ENCODE data around the gene PLB1.
"Not testable (repeated sequence)": the region's sequence is repeated elsewhere in the genome, so short reads cannot be mapped to it uniquely, and the experiment has no call there.

PLB1 gene

DNA sequence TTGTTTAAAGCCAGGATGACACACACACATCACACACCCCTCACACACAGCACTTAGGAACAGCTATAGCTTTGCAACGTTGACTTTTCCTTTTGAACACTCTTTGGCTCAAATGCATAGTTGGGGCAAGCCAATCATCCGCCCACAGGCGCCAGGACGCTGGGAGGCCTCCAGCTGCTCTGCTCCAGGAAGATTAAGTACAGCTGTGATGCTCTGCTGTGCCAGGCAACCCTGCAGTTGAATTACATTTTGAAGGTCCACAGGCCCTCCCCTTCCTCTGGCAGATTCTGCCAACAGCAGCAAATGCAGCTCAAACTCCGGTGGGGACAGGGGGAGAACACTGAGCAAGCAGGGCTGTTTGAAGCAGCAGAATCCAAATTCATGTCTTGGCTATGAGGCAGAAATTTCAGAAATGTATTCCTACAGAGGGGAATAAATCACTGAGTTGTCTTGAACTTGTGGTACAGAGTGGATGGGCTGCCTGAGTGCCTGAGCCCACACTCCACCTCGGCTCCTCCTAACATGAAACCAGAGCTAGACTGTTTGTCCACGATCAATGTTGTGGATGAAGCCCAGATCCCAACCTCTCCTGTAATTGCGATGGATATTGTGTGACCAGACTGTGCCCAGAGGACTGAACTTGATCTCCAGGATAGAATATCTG is 169.3 kb downstream of the PLB1 start:
- DNase-seq (ENCODE audit: low read depth in 2 of 2, low spot score in 1 of 2): no peak

DNA sequence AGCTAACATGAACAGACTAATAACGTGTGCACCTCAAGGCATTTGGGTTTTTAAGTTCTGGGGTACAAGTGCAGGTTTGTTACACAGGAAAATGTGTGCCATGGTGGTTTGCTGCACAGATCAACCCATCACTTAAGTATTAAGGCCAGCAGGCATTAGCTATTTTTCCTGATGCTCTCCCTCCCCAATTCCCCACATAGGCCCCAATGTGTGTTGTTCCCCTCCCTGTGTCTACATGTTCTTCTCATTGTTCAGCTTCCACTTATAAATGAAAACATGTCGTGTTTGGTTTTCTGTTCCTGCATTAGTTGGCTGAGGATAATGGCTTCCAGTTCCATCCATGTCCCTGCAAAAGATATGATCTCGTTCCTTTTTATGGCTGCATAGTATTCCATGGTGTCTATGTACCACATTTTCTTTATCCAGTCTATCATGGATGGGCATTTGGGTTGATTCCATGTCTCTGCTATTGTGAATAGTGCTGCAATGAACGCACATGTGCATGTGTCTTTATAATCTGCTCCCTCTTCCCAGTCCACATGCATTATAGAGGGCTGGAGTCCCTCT is 170.0 kb downstream of the PLB1 start:
- DNase-seq (ENCODE audit: low read depth in 2 of 2, low spot score in 1 of 2): not testable (repeated sequence)

DNA sequence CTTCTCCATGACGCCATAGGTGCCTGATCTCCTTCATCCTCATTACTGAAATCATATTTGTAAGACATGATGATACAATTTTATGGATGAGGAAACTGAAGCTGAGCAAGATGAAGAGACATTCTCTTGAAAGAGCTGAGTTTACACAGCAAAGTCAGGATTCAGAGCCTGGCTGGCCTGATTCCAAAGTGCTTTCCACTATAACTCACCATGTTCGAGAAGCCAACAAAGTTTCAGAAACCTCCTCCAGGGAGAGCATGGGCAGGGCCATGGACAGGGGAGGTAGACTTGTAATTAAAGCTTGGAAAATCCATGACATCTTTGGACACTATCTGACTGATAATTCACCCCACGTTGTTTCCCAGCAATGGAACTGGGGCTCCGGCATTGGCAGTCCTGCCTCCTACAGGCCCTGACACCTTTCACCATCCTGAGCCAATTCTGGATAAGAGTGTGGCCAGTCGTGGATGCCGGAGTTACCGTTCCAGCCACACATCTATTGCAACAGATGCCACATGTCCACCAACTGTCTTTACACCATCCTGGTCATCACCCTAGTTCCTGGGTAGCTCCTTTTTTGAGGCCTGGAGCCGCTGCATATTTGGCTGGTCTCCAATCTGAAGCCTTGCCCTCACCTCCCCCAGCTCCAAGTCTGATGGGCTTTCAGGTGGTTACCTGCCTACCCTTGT is 170.8 kb downstream of the PLB1 start:
- no peak for DNase-seq (ENCODE audit: low read depth in 2 of 2, low spot score in 1 of 2)

DNA sequence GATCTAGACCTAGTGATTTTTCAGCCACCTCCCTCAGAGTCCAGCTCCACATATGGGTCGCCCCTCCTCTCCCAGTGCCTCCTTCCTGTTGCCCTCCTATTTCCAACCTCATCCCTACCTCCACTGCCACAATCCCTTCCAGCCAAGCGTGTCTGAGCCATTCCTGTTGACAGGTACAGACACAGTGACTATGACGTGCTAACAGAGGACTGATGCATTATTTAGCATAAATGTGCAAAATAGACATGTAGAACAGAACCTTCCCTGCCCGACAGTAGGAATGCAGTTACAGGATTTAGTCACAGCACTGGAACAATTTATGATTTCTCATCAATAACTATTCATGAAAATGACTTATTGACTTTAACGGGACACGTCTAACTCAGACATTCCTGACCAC is 171.4 kb downstream of the PLB1 start:
- DNase-seq (ENCODE audit: low read depth in 2 of 2, low spot score in 1 of 2): no peak

DNA sequence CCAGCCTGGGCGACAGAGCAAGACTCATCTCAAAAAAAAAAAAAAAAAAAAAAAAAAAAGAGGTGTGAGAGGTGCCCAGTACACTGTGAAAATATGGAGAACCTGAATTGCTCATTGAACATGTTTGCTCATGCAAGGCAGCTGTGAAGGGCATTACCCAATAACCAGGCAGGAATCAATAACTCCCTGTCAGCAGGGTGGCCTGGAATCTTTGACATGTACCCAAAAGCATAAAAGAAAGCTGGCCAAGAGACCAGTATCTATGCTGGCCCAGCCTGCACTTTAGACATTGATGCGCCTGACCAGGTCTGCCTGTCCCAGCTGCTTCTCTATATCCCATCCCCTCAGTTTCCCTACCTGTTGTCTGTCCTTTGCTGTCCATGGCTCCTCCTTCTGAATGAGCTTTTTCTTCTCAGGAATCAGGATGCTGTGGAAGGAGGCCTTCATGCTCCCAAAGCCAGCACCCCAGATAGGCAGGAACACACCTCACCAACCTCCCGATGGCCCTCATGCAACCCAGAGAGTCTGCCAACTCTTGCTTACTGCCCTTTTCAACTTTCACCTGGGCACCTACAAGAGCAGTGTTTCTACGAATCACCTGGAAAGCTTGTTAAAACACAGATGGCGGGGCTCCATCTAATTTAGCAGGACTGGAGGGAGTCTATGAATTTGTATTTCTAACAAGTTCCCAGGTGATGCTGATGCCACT is 172.4 kb downstream of the PLB1 start:
- DNase-seq (ENCODE audit: low read depth in 2 of 2, low spot score in 1 of 2): no peak

DNA sequence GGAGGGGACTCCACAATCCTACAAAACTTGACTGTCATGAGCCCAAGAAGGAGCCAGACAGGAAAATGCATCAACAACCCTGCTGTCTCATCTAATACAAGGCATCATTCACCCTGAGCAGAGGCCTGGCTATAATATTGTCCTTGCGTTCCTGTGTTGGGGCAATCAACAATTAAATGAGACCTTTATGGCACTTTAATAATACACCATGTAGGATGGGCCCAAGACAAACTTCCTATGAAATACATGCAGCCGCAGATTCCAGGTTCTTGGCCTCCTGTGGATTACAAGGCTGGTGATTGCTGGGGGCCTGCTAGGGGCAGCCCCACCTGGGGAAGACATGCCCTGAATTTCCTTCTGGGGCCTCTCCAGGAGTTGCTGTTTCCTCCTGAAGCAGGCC is 173.0 kb downstream of the PLB1 start:
- no peak for DNase-seq (ENCODE audit: low read depth in 2 of 2, low spot score in 1 of 2)

DNA sequence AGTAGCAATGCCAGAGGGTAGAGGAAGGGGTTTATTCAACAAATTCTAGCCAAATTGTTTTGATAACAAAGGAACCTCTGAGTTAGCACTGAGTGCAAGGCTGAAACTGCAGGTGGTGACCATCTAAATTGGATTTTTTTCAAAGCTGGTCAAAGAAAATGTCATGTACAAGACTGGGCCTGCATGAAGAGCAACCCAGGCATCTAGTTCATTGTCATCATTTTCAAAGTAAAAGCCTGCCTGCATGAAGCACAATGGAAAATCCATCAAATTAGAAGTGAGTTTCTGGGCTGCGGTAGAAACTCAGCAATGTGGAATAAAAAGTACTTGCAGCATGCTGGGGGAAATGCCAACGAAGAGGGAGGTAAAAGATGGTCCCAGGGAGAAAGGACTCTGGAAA is 175.0 kb downstream of the PLB1 start:
- no peak for DNase-seq (ENCODE audit: low read depth in 2 of 2, low spot score in 1 of 2)

DNA sequence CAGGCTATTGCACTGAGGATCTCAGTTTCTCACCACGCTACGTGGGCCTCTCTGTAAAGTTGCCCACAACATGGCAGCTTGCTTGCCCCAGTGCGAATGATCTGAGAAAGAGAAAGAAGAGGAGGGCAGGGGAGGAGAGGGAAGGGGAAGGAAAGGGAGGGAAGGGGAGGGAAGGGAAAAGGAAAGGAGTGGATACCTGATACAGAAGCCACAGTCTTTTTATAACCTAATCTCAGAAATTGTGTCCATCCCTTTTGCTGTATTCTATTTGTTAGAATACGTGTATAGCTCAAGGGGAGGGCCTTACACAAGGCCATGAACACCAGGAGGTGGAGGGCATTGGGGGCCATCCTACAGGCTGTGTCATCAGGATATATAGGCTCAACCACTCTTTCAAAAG is 177.5 kb downstream of the PLB1 start:
- no peak for DNase-seq (ENCODE audit: low read depth in 2 of 2, low spot score in 1 of 2)

DNA sequence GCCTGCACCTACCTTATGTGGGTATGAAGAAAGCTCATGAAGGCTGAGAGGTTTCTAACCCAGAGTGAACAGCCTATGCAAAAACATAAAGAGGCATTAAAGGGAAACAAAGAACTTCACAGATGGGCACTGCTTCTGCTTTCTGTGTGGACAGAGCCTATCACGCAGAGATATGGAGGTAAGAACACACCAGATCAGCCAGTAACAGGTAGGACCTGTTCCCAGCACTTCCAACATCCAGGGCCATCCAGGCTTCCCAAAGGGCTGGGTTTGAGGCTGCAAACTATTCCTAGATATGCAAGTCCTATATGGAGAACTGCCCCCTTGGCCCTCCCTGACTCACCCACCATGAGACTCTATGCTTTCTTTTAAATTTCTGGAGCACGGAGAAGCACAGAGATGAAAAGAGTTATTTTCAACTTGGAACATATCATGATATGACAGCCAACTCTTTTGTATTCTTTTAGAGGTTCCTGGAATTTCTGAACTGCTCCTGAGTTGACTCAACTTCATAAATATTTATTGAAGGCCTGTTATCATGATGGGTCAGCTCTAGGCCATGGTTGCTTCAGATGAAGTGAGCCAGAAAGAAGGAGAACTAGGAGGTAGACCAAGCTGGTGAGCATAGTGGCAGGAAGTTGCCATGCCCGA is 178.3 kb downstream of the PLB1 start:
- DNase-seq (ENCODE audit: low read depth in 2 of 2, low spot score in 1 of 2): no peak

DNA sequence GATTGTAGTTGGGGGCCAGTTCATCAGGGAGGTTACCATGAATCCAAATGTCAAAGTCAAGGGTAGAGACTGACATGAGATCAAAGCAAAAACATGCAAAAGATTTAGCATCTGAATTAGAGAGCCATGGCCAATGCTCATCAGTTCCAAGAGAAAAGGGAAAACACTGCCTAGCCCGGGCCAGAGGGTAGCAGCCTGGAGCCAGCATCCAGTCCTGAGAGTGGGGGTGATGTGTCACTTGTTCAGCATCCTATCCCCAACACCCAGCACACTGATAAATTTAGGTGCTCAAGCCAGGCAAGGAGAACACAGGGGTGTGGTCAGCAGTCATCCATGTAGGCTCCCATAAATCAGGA is 178.8 kb downstream of the PLB1 start:
- DNase-seq (ENCODE audit: low read depth in 2 of 2, low spot score in 1 of 2): no peak

DNA sequence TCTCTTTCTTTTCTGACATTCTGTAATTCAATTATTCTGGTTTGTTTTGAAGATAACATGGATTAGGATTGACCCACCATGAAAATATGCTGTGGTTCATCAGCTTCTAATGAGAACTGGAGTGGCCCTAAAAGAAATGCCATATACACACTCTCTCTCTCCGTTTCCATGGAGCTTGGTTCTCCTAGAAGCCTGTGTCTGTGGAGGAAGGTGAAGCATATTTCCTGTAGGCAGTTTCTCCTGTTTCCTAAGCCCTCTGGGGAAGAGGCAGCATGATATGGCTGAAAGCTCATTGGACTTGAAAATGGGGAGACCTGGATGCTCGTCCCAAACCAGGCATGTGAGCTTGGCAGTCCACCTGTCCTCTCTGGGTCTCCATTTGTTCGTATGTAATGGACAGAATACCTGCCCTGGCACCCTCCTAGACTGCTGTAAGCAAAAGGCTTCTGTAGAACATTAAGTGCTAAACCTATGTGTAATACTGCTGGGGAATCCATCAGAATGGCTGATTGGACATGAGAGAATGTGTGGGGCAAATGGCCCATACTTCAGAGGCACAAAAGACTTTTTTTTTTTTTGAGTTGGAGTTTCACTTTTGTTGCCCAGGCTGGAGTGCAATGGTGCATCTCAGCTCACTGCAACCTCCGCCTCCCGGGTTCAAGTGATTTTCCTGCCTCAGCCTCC is 180.4 kb downstream of the PLB1 start:
- no peak for DNase-seq (ENCODE audit: low read depth in 2 of 2, low spot score in 1 of 2)

DNA sequence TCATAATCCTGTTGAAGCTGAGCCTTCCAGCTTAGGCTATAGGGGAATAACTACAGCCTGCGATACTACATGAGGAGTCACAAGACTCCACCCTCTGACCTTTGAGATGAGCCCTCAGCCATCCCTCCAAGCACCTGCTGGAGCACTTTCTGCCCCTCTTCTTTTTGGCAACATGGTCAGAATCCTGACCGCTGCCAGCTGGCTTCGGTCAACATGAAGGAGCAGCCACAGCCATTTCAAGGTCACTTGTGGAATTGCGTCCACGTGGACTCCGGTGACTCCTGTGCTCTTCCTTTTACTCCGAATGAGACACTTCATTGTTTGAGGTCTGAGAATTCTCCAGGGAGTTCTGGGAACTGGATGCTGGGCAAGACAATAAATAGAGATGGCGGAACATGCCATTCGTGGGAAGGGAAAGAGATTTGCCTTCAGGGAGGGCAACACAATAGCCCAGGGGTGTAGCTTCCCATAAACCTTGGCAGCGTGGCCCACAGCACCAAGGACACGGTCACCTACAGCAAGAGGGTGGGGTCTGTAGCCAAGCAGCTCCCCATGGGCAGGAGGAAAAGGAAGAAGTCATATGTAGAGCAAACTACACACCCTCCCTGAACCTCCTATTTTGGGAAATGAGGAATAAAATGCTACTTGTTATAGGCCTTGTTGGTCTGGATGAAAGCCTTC is 182.5 kb downstream of the PLB1 start:
- DNase-seq (ENCODE audit: low read depth in 2 of 2, low spot score in 1 of 2): no peak

DNA sequence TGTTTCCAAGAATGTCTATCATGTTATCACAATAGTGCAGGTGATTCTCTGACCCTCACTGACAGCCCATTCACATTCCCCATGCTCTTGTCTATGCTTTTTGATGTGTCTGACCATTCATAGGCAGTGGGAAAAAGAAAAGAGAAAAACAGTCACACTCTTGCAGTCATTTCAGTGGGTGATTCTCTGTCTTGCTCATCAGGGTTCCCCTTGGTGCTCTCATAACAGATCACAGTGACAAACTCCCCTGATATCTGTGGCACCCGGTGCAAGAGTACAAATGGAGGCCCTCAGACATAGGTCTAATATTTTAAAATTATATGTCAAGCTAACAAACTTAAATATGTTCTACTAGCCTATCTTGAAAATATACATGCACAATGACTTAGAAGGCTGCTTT is 183.1 kb downstream of the PLB1 start:
- no peak for DNase-seq (ENCODE audit: low read depth in 2 of 2, low spot score in 1 of 2)

DNA sequence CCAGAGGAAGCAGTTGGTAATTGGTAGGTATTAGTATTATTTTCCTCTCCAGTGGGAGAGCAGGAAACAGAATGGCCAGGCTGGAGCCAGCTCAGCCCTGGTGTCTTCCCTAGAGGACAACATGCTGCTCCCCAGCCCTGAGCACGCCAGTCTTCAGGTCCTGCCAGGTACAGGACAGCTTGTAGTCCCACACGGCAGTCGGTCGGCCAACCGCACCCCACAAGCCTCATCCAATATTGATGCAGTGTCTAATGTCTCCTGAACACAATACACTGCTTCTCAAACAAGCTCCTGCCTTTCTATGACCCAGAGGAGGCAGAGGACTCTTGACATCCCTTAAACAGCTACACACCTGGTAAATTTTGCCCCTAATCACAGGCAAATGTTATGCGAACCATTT is 184.8 kb downstream of the PLB1 start:
- DNase-seq (ENCODE audit: low read depth in 2 of 2, low spot score in 1 of 2): no peak

DNA sequence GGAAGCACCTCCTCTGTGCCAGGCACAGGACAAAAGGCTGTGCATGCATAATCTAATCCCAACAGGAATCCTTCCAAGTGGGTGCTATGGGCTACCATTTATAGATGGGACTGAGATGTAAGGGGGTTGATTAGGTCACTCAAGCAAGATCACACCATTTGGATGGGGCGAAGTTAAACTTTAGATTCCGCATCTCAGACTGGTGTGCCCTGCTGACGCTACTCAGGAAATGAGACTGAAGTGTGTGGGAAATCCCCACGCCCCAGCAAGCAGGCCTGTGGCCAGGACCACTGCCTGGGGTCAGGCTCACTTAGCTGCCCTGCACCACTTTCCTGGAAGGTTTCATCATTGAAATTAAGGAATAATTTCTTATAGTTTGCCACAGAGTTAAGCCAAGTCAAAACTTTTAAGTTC is 185.3 kb downstream of the PLB1 start:
- DNase-seq (ENCODE audit: low read depth in 2 of 2, low spot score in 1 of 2): peak; percentile 5 to 38

DNA sequence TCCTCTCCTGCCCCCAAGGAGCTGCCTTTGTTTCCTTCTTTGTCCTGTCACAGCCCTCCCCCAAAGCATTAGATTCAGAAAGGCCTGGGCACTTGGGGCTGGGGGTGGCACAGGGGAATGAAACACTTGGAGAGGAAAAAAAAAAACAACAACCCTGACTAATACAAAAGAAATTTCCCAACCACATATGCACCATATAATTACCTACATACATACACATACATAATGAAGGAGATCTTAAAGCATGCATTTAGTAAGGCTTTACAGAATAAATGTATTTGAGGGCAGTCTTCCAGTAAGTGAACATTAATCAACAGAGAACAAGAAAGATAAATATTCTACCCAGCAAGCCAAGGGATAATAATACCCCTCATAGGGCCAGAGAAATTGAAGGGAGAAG is 185.7 kb downstream of the PLB1 start:
- DNase-seq (ENCODE audit: low read depth in 2 of 2, low spot score in 1 of 2): no peak

DNA sequence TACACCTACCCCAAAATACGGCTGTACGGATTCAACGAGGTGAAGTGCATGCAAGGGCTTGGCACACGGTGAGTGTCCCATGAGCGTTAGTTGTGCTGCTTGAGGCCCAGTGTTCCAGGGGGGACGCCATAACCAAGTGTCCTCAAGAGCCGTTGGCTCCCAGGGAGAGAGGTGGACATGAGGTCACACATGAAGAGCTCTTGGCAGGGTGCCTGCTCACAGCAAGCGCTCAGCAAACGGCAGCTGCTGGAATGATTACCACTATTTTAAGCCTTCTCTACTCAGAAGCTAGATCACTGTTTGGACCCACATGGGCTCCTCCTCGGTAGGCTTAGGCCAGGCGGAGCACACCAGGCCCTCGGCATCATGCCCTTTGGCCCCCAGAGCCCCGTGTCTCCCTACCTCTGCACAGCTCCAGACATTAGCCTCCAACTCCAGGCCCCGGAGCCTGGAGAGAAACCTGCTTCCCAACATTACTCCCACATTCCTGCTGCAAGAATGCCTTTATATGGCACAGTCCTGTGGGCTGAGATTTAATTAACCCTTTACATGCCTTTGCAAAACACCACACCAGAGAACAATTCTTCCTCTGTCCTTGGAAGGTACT is 187.3 kb downstream of the PLB1 start:
- no peak for DNase-seq (ENCODE audit: low read depth in 2 of 2, low spot score in 1 of 2)

DNA sequence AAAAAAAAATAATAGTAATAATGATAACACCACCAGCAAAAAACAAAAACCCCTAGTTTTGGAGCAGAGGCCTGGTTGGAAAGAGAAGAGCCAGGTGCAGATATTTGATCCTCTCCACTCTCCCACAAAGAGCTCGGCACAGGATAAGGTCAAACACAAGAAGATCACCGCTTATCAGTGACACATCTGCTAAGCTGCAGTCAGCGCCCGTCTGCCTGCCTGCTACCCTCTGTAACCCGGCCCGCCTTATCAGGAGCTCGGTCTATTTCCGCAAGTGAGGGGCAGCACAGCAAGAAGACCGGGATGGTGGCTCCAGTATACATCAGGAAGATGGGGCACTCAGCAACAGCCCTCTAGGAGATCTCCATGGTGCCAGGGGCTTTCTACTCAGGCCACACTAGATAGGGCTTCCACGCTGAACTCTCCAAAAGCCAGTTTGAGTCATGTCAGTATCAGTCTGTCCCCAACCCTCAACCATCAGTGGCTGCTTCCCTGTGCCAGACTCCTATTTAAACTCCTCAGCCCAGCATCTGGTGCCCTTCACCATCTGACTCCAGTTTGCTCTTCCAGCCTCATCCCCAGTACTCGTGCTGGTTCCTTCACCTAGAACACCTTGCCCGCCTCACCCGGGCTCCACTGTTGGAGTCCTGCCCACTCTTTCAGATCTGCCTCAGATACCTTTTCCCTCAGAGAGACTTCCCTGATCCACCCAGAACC is 188.4 kb downstream of the PLB1 start:
- no peak for DNase-seq (ENCODE audit: low read depth in 2 of 2, low spot score in 1 of 2)

DNA sequence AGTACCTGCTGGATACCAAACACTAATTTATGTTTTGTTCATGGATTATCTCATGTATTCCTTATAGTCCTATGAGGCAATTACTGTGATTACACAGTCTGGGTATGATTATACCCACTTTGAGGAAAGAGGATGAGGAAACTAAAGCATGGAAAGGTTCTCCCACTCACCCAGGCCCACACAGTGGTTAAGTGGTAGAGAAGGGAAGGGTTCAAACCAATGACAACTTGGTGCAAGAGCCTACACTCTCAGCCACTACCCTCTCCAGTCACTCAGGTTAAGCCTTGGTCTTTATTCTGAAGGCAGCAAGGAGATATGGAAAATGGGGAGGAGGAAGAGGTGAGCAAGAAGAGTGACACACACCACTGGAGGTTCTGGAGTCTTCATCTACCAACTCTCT is 191.3 kb downstream of the PLB1 start:
- no peak for DNase-seq (ENCODE audit: low read depth in 2 of 2, low spot score in 1 of 2)

Measured in stimulated activated CD8-positive, alpha-beta memory T cell treated with anti-CD3 and anti-CD28 coated beads, Interleukin-4, amount 100 ng/mL, for 4 hours (primary cell).